Mesenchymal stem cell (in vitro differentiated cells and primary cell): ENCODE measurements around the gene FSTL4.
A peak's percentile ranks its signal among the peaks of the same experiment; 100 is the strongest.

Experiments used
- DNase-seq: peaks from one replicate; pipeline ENCODE4 v3.0.0-alpha.2; 2013
- H2AFZ ChIP-seq: one replicate; pipeline ENCODE4 v1.6.1; 2013; ENCODE audit warnings: low read depth, mild to moderate bottlenecking, control low read depth, inconsistent platforms, low read length, moderate library complexity
- H2AK5ac ChIP-seq: 2 replicates; pipeline ENCODE4 v1.6.1; 2013; ENCODE audit warnings: low read length, moderate library complexity, mild to moderate bottlenecking, inconsistent platforms; ENCODE audit not compliant: severe bottlenecking
- H2BK120ac ChIP-seq: one replicate; pipeline ENCODE4 v1.6.1; 2013; ENCODE audit warnings: low read depth, mild to moderate bottlenecking, inconsistent platforms, low read length, moderate library complexity
- H2BK12ac ChIP-seq, 2 experiments: one replicate each; pipeline ENCODE4 v1.6.1; 2013; ENCODE audit warnings: inconsistent platforms in 2 of 2, low read length in 2 of 2, mild to moderate bottlenecking in 2 of 2, moderate library complexity in 2 of 2, control low read depth in 1 of 2
- H2BK15ac ChIP-seq: one replicate; pipeline ENCODE4 v1.6.1; 2013; ENCODE audit warnings: mild to moderate bottlenecking, low read depth, inconsistent platforms; ENCODE audit not compliant: poor library complexity, severe bottlenecking
- H2BK5ac ChIP-seq: 2 replicates; pipeline ENCODE4 v1.6.1; 2013; ENCODE audit warnings: low read depth, mild to moderate bottlenecking, low read length, control low read depth, inconsistent platforms; ENCODE audit not compliant: poor library complexity, severe bottlenecking
- H3K14ac ChIP-seq, 2 experiments: one replicate each; pipeline ENCODE4 v1.6.1; 2013; ENCODE audit warnings: inconsistent platforms in 2 of 2, low read length in 2 of 2, control low read depth in 1 of 2, mild to moderate bottlenecking in 1 of 2, moderate library complexity in 1 of 2
- H3K18ac ChIP-seq, 2 experiments: one replicate each; pipeline ENCODE4 v1.6.1; 2013; ENCODE audit warnings: inconsistent platforms in 2 of 2, low read length in 2 of 2, control low read depth in 1 of 2, low read depth in 1 of 2, mild to moderate bottlenecking in 1 of 2
- H3K23ac ChIP-seq, 2 experiments: one replicate each; pipeline ENCODE4 v1.6.1; 2013; ENCODE audit warnings: inconsistent platforms in 2 of 2, low read length in 2 of 2, mild to moderate bottlenecking in 2 of 2, moderate library complexity in 2 of 2, control low read depth in 1 of 2
- H3K27ac ChIP-seq: 2 replicates; pipeline ENCODE4 v1.5.1; 2013; ENCODE audit warnings: mild to moderate bottlenecking, moderate library complexity, low read length, control low read depth, inconsistent platforms; ENCODE audit not compliant: poor library complexity, severe bottlenecking
- H3K27me3 ChIP-seq, 2 experiments: 2 replicates each; pipeline versions ENCODE4 v1.6.1 to v1.7.0; 2013; ENCODE audit warnings: low read length in 2 of 2, mild to moderate bottlenecking in 2 of 2, moderate library complexity in 2 of 2, control low read depth in 1 of 2, inconsistent platforms in 1 of 2; ENCODE audit not compliant: control insufficient read depth in 1 of 2, insufficient read depth in 1 of 2
- H3K36me3 ChIP-seq, 2 experiments: 2 replicates each; pipeline versions ENCODE4 v1.6.1 to v1.7.0; 2013; ENCODE audit warnings: low read length in 2 of 2, control low read depth in 1 of 2, inconsistent platforms in 1 of 2, low read depth in 1 of 2, mild to moderate bottlenecking in 1 of 2; ENCODE audit not compliant: insufficient read depth in 2 of 2, control insufficient read depth in 1 of 2
- H3K4ac ChIP-seq, 2 experiments: one replicate each; pipeline ENCODE4 v1.6.1; 2013; ENCODE audit warnings: inconsistent platforms in 2 of 2, low read length in 2 of 2, mild to moderate bottlenecking in 2 of 2, moderate library complexity in 2 of 2, control low read depth in 1 of 2, low read depth in 1 of 2
- H3K4me1 ChIP-seq: 2 replicates; pipeline ENCODE4 v1.6.1; 2013; ENCODE audit warnings: low read depth, low read length, control low read depth; ENCODE audit not compliant: control insufficient read depth, insufficient read depth
- H3K4me2 ChIP-seq: 2 replicates; pipeline ENCODE4 v1.6.1; 2013; ENCODE audit warnings: low read length, mild to moderate bottlenecking, inconsistent platforms; ENCODE audit not compliant: poor library complexity, severe bottlenecking
- H3K4me3 ChIP-seq, 2 experiments: 2 replicates each; pipeline versions ENCODE4 v1.5.1 to v1.7.0; 2013; ENCODE audit warnings: low read length in 2 of 2, mild to moderate bottlenecking in 2 of 2, control low read depth in 1 of 2, low read depth in 1 of 2; ENCODE audit not compliant: insufficient read depth in 1 of 2
- H3K79me1 ChIP-seq: replicated peaks from 2 replicates; pipeline ENCODE4 v1.6.1; 2013; ENCODE audit warnings: mild to moderate bottlenecking, control low read depth, low read length, inconsistent platforms; ENCODE audit not compliant: poor library complexity, severe bottlenecking
- H3K9ac ChIP-seq: 2 replicates; pipeline ENCODE4 v1.7.0; 2013; ENCODE audit warnings: mild to moderate bottlenecking, low read length, moderate library complexity
- H3K9me3 ChIP-seq: 2 replicates; pipeline ENCODE4 v1.7.0; 2013; ENCODE audit warnings: mild to moderate bottlenecking, low read length; ENCODE audit not compliant: control insufficient read depth
- H4K8ac ChIP-seq: one replicate; pipeline ENCODE4 v1.6.1; 2013; ENCODE audit warnings: inconsistent platforms, mild to moderate bottlenecking, low read length, moderate library complexity
- H4K91ac ChIP-seq: one replicate; pipeline ENCODE4 v1.6.1; 2013; ENCODE audit warnings: mild to moderate bottlenecking, low read length, inconsistent platforms
- WGBS: methylation state at CpG from one replicate; pipeline ENCODE4 v1.1.7; 2013; ENCODE audit warnings: mixed read lengths; 5-methylcytosine and 5-hydroxymethylcytosine counted together

FSTL4 gene

GRCh38 chr5:133361922-133362321 lies 250.4 kb downstream of the FSTL4 start:
- Histone ChIP-seq H3K4me3 (no peak overlapping the region), H3K9me3 (no peaks in the 10 kb centered on the region), H3K36me3 (no peaks in the 10 kb centered on the region), H3K27ac (no peak overlapping the region), H4K91ac (no peak overlapping the region), H2BK15ac (no peak overlapping the region), H2BK12ac (no peak overlapping the region), H3K14ac (no peak overlapping the region), H2BK120ac (no peak overlapping the region), H3K9ac (no peak overlapping the region), H3K4me2 (no peak overlapping the region), H3K79me1 (no peaks in the 10 kb centered on the region), H3K4ac (no peak overlapping the region), H3K4me1 (no peaks in the 10 kb centered on the region), H2AFZ (no peak overlapping the region), H2BK5ac (no peak overlapping the region), H2AK5ac (no peak overlapping the region), H3K27me3 (peaks cover 67 to 68% of the 10 kb centered on the region in 2 experiments), H4K8ac (no peak overlapping the region), H3K18ac (no peak overlapping the region), H3K23ac (no peak overlapping the region)
- 86% methylated on average over 1 of the region's 1 CpG for WGBS
- no peak for DNase-seq

DNA sequence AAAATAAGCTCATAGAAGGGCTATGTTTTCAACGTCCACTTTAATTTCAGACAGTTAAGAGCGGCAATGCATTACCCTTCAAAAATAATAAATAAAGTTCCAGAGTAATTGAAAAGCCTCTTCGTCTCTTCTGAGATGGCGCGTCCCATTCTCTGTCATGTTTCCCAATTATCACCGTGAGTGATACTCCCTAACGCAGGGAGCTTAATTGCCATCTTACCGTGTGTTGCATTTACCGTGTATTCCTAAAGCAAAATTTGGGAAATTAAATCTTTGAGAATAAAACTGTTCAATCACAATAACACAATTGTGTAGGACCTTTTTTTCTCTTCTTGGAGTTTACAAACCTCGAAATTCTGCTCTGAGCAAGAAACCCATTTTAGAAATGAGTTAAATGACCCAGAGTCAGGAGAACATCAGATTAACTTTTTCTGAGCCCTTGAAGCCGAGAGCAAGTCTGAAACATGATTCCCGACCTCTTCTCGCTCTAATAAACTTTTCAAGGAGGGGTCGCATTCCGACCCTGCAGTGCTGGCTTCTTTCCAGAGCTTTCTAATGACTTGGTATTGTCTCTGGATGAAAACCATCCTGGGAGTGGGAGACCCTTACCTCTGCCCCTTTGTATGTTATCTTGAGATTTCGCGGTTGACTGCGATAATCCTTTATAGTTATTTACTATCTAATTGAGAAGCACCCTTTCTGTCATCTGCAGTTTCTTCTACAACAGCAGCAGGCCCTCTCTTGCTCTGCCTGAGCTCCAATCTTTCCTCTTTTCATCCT lies 251.5 kb downstream of the FSTL4 start:
- Histone ChIP-seq H3K4ac (no peak overlapping the region), H2BK120ac (no peak overlapping the region), H3K9ac (no peak overlapping the region), H2BK12ac (no peak overlapping the region), H3K4me3 (no peak overlapping the region), H2AK5ac (no peak overlapping the region), H3K9me3 (no peaks in the 10 kb centered on the region), H3K4me1 (no peaks in the 10 kb centered on the region), H2BK15ac (no peak overlapping the region), H2AFZ (no peak overlapping the region), H3K27ac (no peak overlapping the region), H3K14ac (no peak overlapping the region), H3K18ac (no peak overlapping the region), H3K4me2 (no peak overlapping the region), H4K8ac (no peak overlapping the region), H2BK5ac (no peak overlapping the region), H3K23ac (no peak overlapping the region), H4K91ac (no peak overlapping the region), H3K79me1 (no peaks in the 10 kb centered on the region), H3K36me3 (no peaks in the 10 kb centered on the region), H3K27me3 (peaks cover 65 to 74% of the 10 kb centered on the region in 2 experiments)
- 76% methylated on average over 16 of the region's 18 CpGs for WGBS
- DNase-seq: no peak

DNA sequence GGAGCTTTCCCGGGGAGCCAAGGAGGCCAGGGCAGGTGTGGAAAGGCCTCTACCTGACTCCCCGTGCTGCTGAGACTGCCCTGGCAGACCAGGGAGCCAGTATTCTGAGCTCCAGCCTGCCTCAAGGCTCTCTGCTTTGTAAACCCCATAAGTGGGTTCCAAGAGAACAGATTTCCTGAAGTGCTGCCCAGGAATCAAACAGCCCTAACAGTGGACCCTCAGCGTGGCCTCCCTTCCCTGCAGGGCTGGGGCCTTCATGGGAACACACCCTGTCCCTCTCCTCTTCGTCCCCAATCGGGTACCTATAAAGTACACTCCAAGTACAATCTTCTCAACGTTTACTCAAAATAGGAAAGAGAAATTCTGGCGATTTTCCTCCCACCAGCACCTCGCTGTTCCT lies 252.5 kb downstream of the FSTL4 start:
- Histone ChIP-seq H2BK15ac (no peak overlapping the region), H2BK120ac (no peak overlapping the region), H3K9me3 (no peaks in the 10 kb centered on the region), H3K4me2 (no peak overlapping the region), H3K4ac (no peak overlapping the region), H3K27ac (no peak overlapping the region), H2AK5ac (no peak overlapping the region), H4K91ac (no peak overlapping the region), H3K9ac (no peak overlapping the region), H3K4me1 (no peaks in the 10 kb centered on the region), H3K36me3 (no peaks in the 10 kb centered on the region), H2BK12ac (no peak overlapping the region), H4K8ac (no peak overlapping the region), H2BK5ac (no peak overlapping the region), H3K79me1 (no peaks in the 10 kb centered on the region), H3K14ac (no peak overlapping the region), H2AFZ (no peak overlapping the region), H3K18ac (no peak overlapping the region), H3K4me3 (no peak overlapping the region), H3K27me3 (peaks cover 58 to 69% of the 10 kb centered on the region in 2 experiments), H3K23ac (no peak overlapping the region)
- DNase-seq: no peak
- WGBS: 67% methylated on average over 8 of the region's 8 CpGs

DNA sequence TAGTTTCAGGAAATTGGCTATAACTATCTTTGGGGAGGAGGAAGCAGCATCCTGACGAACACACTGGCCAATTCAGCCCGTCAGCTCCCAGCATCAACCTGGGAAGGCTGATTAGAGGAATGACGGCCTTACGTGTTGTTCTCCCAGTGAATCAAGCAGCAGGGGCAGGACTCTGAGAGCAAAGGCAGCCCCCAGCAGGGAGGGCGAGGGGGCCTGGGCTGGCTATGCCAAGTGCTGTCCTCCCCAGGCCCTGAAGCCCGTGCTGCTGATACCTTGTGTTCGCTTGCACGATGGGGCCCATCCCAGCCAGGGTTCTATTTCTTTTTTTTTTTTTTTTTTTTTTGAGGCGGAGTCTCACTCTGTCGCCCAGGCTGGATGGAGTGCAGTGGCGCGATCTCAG lies 254.1 kb downstream of the FSTL4 start:
- Histone ChIP-seq H3K18ac (no peak overlapping the region), H4K91ac (no peak overlapping the region), H2BK5ac (no peak overlapping the region), H3K4me3 (no peak overlapping the region), H4K8ac (no peak overlapping the region), H2AK5ac (no peak overlapping the region), H3K9me3 (no peaks in the 10 kb centered on the region), H3K79me1 (no peaks in the 10 kb centered on the region), H2BK120ac (no peak overlapping the region), H3K4me2 (no peak overlapping the region), H3K4ac (no peak overlapping the region), H3K9ac (no peak overlapping the region), H3K4me1 (peaks cover 3% of the 10 kb centered on the region), H2BK12ac (no peak overlapping the region), H3K27me3 (peaks cover 50 to 56% of the 10 kb centered on the region in 2 experiments), H3K27ac (no peak overlapping the region), H3K36me3 (no peaks in the 10 kb centered on the region), H2BK15ac (no peak overlapping the region), H3K23ac (no peak overlapping the region), H3K14ac (peak overlapping the region in 1 of 2 experiments; percentile 28), H2AFZ (no peak overlapping the region)
- no peak for DNase-seq
- WGBS: 88% methylated on average over 8 of the region's 12 CpGs
